Hepatocyte (in vitro differentiated cells): ENCODE results near the gene TMPRSS11D.

Experiments used
- EZH2phosphoT487 ChIP-seq: fragments of 200-600 bp; sonication (generic); IDR thresholded peaks from one replicate; pipeline ENCODE4 v1.6.1; 2018; ENCODE audit warnings: antibody characterized with exemption, mild to moderate bottlenecking, low read depth, moderate library complexity; ENCODE audit not compliant: unreplicated experiment, severe bottlenecking
- TF ChIP-seq, protein P1 (sequence below): fragments of 200-600 bp; sonication (generic); IDR thresholded peaks from 2 replicates; pipeline ENCODE4 v1.5.1; 2016; ENCODE audit warnings: antibody characterized with exemption, mild to moderate bottlenecking; ENCODE audit not compliant: poor library complexity

- TF ChIP-seq, protein P1, sequence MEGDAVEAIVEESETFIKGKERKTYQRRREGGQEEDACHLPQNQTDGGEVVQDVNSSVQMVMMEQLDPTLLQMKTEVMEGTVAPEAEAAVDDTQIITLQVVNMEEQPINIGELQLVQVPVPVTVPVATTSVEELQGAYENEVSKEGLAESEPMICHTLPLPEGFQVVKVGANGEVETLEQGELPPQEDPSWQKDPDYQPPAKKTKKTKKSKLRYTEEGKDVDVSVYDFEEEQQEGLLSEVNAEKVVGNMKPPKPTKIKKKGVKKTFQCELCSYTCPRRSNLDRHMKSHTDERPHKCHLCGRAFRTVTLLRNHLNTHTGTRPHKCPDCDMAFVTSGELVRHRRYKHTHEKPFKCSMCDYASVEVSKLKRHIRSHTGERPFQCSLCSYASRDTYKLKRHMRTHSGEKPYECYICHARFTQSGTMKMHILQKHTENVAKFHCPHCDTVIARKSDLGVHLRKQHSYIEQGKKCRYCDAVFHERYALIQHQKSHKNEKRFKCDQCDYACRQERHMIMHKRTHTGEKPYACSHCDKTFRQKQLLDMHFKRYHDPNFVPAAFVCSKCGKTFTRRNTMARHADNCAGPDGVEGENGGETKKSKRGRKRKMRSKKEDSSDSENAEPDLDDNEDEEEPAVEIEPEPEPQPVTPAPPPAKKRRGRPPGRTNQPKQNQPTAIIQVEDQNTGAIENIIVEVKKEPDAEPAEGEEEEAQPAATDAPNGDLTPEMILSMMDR = no peak
- no peak for TF ChIP-seq EZH2phosphoT487
Measured at GRCh38 chr4:67894659-67895058, 10.9 kb upstream of the TMPRSS11D start.
